Measurements from ENCODE around the gene MGAT5.

Gene MGAT5

GRCh38 chr2:134433469-134433868, 179.6 kb downstream of the MGAT5 start:
- DNase-seq: no peak

GRCh38 chr2:134433979-134434378, 180.1 kb downstream of the MGAT5 start:
- DNase-seq: no peak

GRCh38 chr2:134435505-134435904, 181.6 kb downstream of the MGAT5 start:
- no peak for DNase-seq

GRCh38 chr2:134435936-134436335, 182.1 kb downstream of the MGAT5 start:
- no peak for DNase-seq

- no peak for DNase-seq
Measured at GRCh38 chr2:134436706-134437105, 182.8 kb downstream of the MGAT5 start.

GRCh38 chr2:134438371-134438770, 184.5 kb downstream of the MGAT5 start:
- DNase-seq: no peak

- DNase-seq: no peak
Measured at GRCh38 chr2:134440336-134440909, 186.6 kb downstream of the MGAT5 start.

GRCh38 chr2:134441153-134441863, 187.4 kb downstream of the MGAT5 start:
- DNase-seq: no peak

- DNase-seq: no peak
Measured at GRCh38 chr2:134443814-134444480, 190.1 kb downstream of the MGAT5 start.

- DNase-seq: no peak
Measured at GRCh38 chr2:134445116-134445515, 191.2 kb downstream of the MGAT5 start.

- no peak for DNase-seq
Measured at GRCh38 chr2:134445985-134446382, 192.1 kb downstream of the MGAT5 start.

- no peak for DNase-seq
Measured at GRCh38 chr2:134446383-134447017, 192.6 kb downstream of the MGAT5 start.

- no peak for DNase-seq
Measured at GRCh38 chr2:134447669-134448068, 193.8 kb downstream of the MGAT5 start.

- DNase-seq: no peak
Measured at GRCh38 chr2:134448650-134449049, 194.8 kb downstream of the MGAT5 start.

- no peak for DNase-seq
Measured at GRCh38 chr2:134449157-134449556, 195.3 kb downstream of the MGAT5 start.

- no peak for DNase-seq
Measured at GRCh38 chr2:134449751-134450513, 196.1 kb downstream of the MGAT5 start.

GRCh38 chr2:134451347-134451630, 197.4 kb downstream of the MGAT5 start:
- no peak for DNase-seq

- no peak for DNase-seq
Measured at GRCh38 chr2:134452042-134452733, 198.3 kb downstream of the MGAT5 start.

- DNase-seq: no peak
Measured at GRCh38 chr2:134453476-134453875, 199.6 kb downstream of the MGAT5 start.

GRCh38 chr2:134453973-134454372, 200.1 kb downstream of the MGAT5 start:
- DNase-seq: no peak

- DNase-seq: no peak
Measured at GRCh38 chr2:134454426-134454825, 200.6 kb downstream of the MGAT5 start.

GRCh38 chr2:134454931-134455330, 201.1 kb downstream of the MGAT5 start:
- DNase-seq: no peak

GRCh38 chr2:134455426-134455825, 201.6 kb downstream of the MGAT5 start:
- no peak for DNase-seq

Data from midbrain (tissue), 1 donor.